HG03064 (cell line): ENCODE data around the gene RANBP3.
"Not testable (repeated sequence)": the region's sequence is repeated elsewhere in the genome, so short reads cannot be mapped to it uniquely, and the experiment has no call there.

ENCODE experiments used
- ATAC-seq: cut with Tn5 transposase; IDR thresholded peaks from one replicate; pipeline ENCODE4 v1.9.1; 2021; ENCODE audit warnings: low read depth; ENCODE audit not compliant: unreplicated experiment

RANBP3 gene

GRCh38 chr19:5977785-5978605 is at the start of gene RANBP3:
Gene RANBP3, minus strand, starts transcription at chr19:5978140. Its CDS starts 58 bp downstream, at chr19:5978082.
- peak; percentile 70 for ATAC-seq

- no peak for ATAC-seq
Observed at GRCh38 chr19:6026390-6027227, 48.7 kb upstream of the RANBP3 start.

GRCh38 chr19:6024756-6025155 is 46.8 kb upstream of the RANBP3 start:
- not testable (repeated sequence) for ATAC-seq

- no peak for ATAC-seq
Observed at GRCh38 chr19:6023936-6024335, 46.0 kb upstream of the RANBP3 start.

- ATAC-seq, result no peak
Observed at GRCh38 chr19:6023085-6023682, 45.2 kb upstream of the RANBP3 start.

GRCh38 chr19:6022570-6023064 is 44.7 kb upstream of the RANBP3 start:
- ATAC-seq, result no peak

- no peak for ATAC-seq
Observed at GRCh38 chr19:6021878-6022569, 44.1 kb upstream of the RANBP3 start.

- no peak for ATAC-seq
Observed at GRCh38 chr19:6020972-6021805, 43.2 kb upstream of the RANBP3 start.

GRCh38 chr19:6020166-6020882 is 42.4 kb upstream of the RANBP3 start:
- ATAC-seq, result no peak

- no peak for ATAC-seq
Observed at GRCh38 chr19:6018786-6019185, 40.8 kb upstream of the RANBP3 start.

- ATAC-seq, result no peak
Observed at GRCh38 chr19:6017576-6017975, 39.6 kb upstream of the RANBP3 start.

- ATAC-seq, result no peak
Observed at GRCh38 chr19:6015841-6016545, 38.1 kb upstream of the RANBP3 start.

- ATAC-seq, result no peak
Observed at GRCh38 chr19:6014551-6015135, 36.7 kb upstream of the RANBP3 start.

- ATAC-seq, result no peak
Observed at GRCh38 chr19:6012426-6013170, 34.7 kb upstream of the RANBP3 start.

- ATAC-seq, result no peak
Observed at GRCh38 chr19:6011794-6012193, 33.9 kb upstream of the RANBP3 start.

- no peak for ATAC-seq
Observed at GRCh38 chr19:6011206-6011605, 33.3 kb upstream of the RANBP3 start.

GRCh38 chr19:6010107-6010506 is 32.2 kb upstream of the RANBP3 start:
- ATAC-seq, result no peak
